Neural cell (in vitro differentiated cells): ENCODE data around the gene RPS6KA5. TPM values are rescaled to one million over a fixed set of nuclear protein-coding genes. Genes with fewer than 3 reads are reported as not detected.

Experiments
- H2AFZ ChIP-seq: fragments of 200-600, 300-800 bp; sonication (generic), shearing (Covaris generic); 2 replicates; pipeline ENCODE4 v1.6.0; 2014; ENCODE audit warnings: low read depth, mild to moderate bottlenecking, antibody characterized with exemption, low read length, moderate library complexity
- H3F3A ChIP-seq: fragments of 200-600 bp; shearing (Covaris generic); 2 replicates; pipeline ENCODE4 v1.6.1; 2016; ENCODE audit warnings: mild to moderate bottlenecking, moderate library complexity, mixed read lengths, antibody characterized with exemption, low read length; ENCODE audit not compliant: insufficient read depth, poor library complexity, severe bottlenecking
- H3K27ac ChIP-seq: fragments of 200-600, 300-800 bp; sonication (generic), shearing (Covaris generic); 2 replicates; pipeline ENCODE4 v1.5.1; 2014; ENCODE audit warnings: mild to moderate bottlenecking, low read length, moderate library complexity
- H3K27me3 ChIP-seq: fragments of 300-800, 200-600 bp; sonication (generic), shearing (Covaris generic); 2 replicates; pipeline ENCODE4 v1.6.0; 2014; ENCODE audit warnings: mild to moderate bottlenecking, low read depth, low read length, moderate library complexity; ENCODE audit not compliant: insufficient read depth
- H3K36me3 ChIP-seq: fragments of 300-800, 200-600 bp; sonication (generic), shearing (Covaris generic); 2 replicates; pipeline ENCODE4 v1.5.1; 2014; ENCODE audit warnings: mild to moderate bottlenecking, antibody characterized with exemption, low read length, moderate library complexity; ENCODE audit not compliant: insufficient read depth
- H3K4me2 ChIP-seq: fragments of 300-800, 200-600 bp; sonication (generic), shearing (Covaris generic); 2 replicates; pipeline ENCODE4 v1.6.0; 2014; ENCODE audit warnings: mild to moderate bottlenecking, low read length
- H3K4me3 ChIP-seq: fragments of 300-800, 200-600 bp; sonication (generic), shearing (Covaris generic); 2 replicates; pipeline ENCODE4 v1.5.1; 2014; ENCODE audit warnings: mild to moderate bottlenecking, low read length, moderate library complexity
- H3K79me2 ChIP-seq: fragments of 200-600 bp; shearing (Covaris generic); replicated peaks from 2 replicates; pipeline ENCODE4 v1.6.0; 2014; ENCODE audit warnings: mild to moderate bottlenecking, low read length, moderate library complexity; ENCODE audit not compliant: insufficient read depth
- H3K9ac ChIP-seq: fragments of 300-800, 200-600 bp; sonication (generic), shearing (Covaris generic); 2 replicates; pipeline ENCODE4 v1.6.1; 2016; ENCODE audit warnings: mild to moderate bottlenecking, low read length, mixed read lengths
- H3K9me2 ChIP-seq: fragments of 200-600 bp; shearing (Covaris generic); 2 replicates; pipeline ENCODE4 v1.6.1; 2016; ENCODE audit warnings: mild to moderate bottlenecking, low read length, mixed read lengths; ENCODE audit not compliant: insufficient read depth
- H3K9me3 ChIP-seq: fragments of 200-600, 300-800 bp; sonication (generic), shearing (Covaris generic); 2 replicates; pipeline ENCODE4 v1.6.1; 2016; ENCODE audit warnings: mild to moderate bottlenecking, mixed run types, low read length, moderate library complexity, mixed read lengths
- H4K20me1 ChIP-seq: fragments of 200-600 bp; shearing (Covaris generic); 2 replicates; pipeline ENCODE4 v1.6.1; 2016; ENCODE audit warnings: mild to moderate bottlenecking, mixed run types; ENCODE audit not compliant: insufficient read depth
- CTCF ChIP-seq: fragments of 450-650 bp; IDR thresholded peaks from 2 replicates; pipeline ENCODE4 v1.5.1; 2014; ENCODE audit warnings: antibody characterized with exemption, mild to moderate bottlenecking, moderate library complexity; ENCODE audit not compliant: poor library complexity, severe bottlenecking
- EP300 ChIP-seq: fragments of 450-650 bp; conservative IDR thresholded peaks from 2 replicates; pipeline ENCODE4 v1.6.1; 2014; ENCODE audit warnings: antibody characterized with exemption, mild to moderate bottlenecking, moderate library complexity; ENCODE audit not compliant: poor library complexity, severe bottlenecking
- EZH2 ChIP-seq: fragments of 200-600, 300-800 bp; shearing (Covaris generic), sonication (generic); IDR thresholded peaks from 2 replicates; pipeline ENCODE4 v1.6.1; 2014; ENCODE audit warnings: antibody characterized with exemption, low read length, borderline replicate concordance, mild to moderate bottlenecking; ENCODE audit not compliant: insufficient read depth, poor library complexity, severe bottlenecking
- MXI1 ChIP-seq: fragments of 450-650 bp; conservative IDR thresholded peaks from 2 replicates; pipeline ENCODE4 v1.6.1; 2014; ENCODE audit warnings: antibody characterized with exemption, mild to moderate bottlenecking; ENCODE audit not compliant: poor library complexity, severe bottlenecking
- POLR2AphosphoS5 ChIP-seq: IDR thresholded peaks from 2 replicates; pipeline ENCODE4 v1.6.1; 2012
- RAD21 ChIP-seq: fragments of 450-650 bp; conservative IDR thresholded peaks from 2 replicates; pipeline ENCODE4 v1.6.1; 2014; ENCODE audit warnings: antibody characterized with exemption, mild to moderate bottlenecking, moderate library complexity
- REST ChIP-seq: IDR thresholded peaks from 2 replicates; pipeline ENCODE4 v1.6.1; 2012; ENCODE audit warnings: borderline replicate concordance
- SMC3 ChIP-seq: fragments of 450-650 bp; conservative IDR thresholded peaks from 2 replicates; pipeline ENCODE4 v1.6.1; 2014; ENCODE audit warnings: antibody characterized with exemption, mild to moderate bottlenecking, moderate library complexity; ENCODE audit not compliant: poor library complexity
- TAF1 ChIP-seq: IDR thresholded peaks from 2 replicates; pipeline ENCODE4 v1.6.1; 2012; ENCODE audit warnings: low read depth
- polyA plus RNA-seq: library from polyadenylated mRNA; depleted of rRNA; stranded (reverse); fragments of >200 nt; gene quantifications from 2 replicates; pipeline ENCODE4 v1.2.3, GENCODE V29; 2014

Gene RPS6KA5
- polyA plus RNA-seq, 1 donor from 2014 or later = 6.3 TPM

GRCh38 chr14:91032248-91032647 lies 28.2 kb downstream of the RPS6KA5 start:
- H2AFZ ChIP-seq = no peak overlapping the region
- H3F3A ChIP-seq = no peaks in the 10 kb centered on the region
- TF ChIP-seq REST (no peak), SMC3 (no peak), POLR2AphosphoS5 (no peak), TAF1 (no peak), MXI1 (no peak), RAD21 (no peak), EZH2 (no peak), CTCF (no peak), EP300 (no peak)
- H3K36me3 ChIP-seq = no peaks in the 10 kb centered on the region
- H4K20me1 ChIP-seq = no peaks in the 10 kb centered on the region
- H3K27me3 ChIP-seq = no peaks in the 10 kb centered on the region
- no peaks in the 10 kb centered on the region for H3K79me2 ChIP-seq
- H3K4me2 ChIP-seq = no peak overlapping the region
- H3K9me2 ChIP-seq = no peaks in the 10 kb centered on the region
- no peak overlapping the region for H3K27ac ChIP-seq
- H3K9ac ChIP-seq = no peak overlapping the region
- no peak overlapping the region for H3K4me3 ChIP-seq
- no peaks in the 10 kb centered on the region for H3K9me3 ChIP-seq

- H3F3A ChIP-seq = no peaks in the 10 kb centered on the region
- H3K27ac ChIP-seq = no peak overlapping the region
- H2AFZ ChIP-seq = no peak overlapping the region
- H3K4me2 ChIP-seq = no peak overlapping the region
- H3K36me3 ChIP-seq = no peaks in the 10 kb centered on the region
- no peaks in the 10 kb centered on the region for H3K9me3 ChIP-seq
- H3K27me3 ChIP-seq = no peaks in the 10 kb centered on the region
- TF ChIP-seq POLR2AphosphoS5 = no peak
- no peak for TF ChIP-seq CTCF
- no peak for TF ChIP-seq TAF1
- no peak for TF ChIP-seq MXI1
- no peak for TF ChIP-seq EP300
- TF ChIP-seq SMC3 = no peak
- TF ChIP-seq REST = no peak
- TF ChIP-seq RAD21 = no peak
- TF ChIP-seq EZH2 = no peak
- no peak overlapping the region for H3K9ac ChIP-seq
- no peaks in the 10 kb centered on the region for H3K9me2 ChIP-seq
- H4K20me1 ChIP-seq = no peaks in the 10 kb centered on the region
- no peak overlapping the region for H3K4me3 ChIP-seq
- no peaks in the 10 kb centered on the region for H3K79me2 ChIP-seq
Observed at GRCh38 chr14:91031666-91032065, 28.8 kb downstream of the RPS6KA5 start.
